G401 (cell line): ENCODE results near the gene PGPEP1. TPM values are rescaled to one million over a fixed set of nuclear protein-coding genes. Genes with fewer than 3 reads are reported as not detected.
"Not testable (repeated sequence)": the region's sequence is repeated elsewhere in the genome, so short reads cannot be mapped to it uniquely, and the experiment has no call there.

Experiments used
- DNase-seq: peaks from one replicate; pipeline ENCODE4 v3.0.0-alpha.2; 2015; ENCODE audit warnings: low spot score
- in situ Hi-C: cut with HindIII; loops from 2 replicates; pipeline ENCODE4 v1.10.0; 2016; ENCODE audit warnings: low sequenced_read_pairs, mixed read lengths
- total RNA-seq: library from RNA; depleted of rRNA; stranded (reverse); fragments of >200 nt; shearing (Covaris generic); gene quantifications from 2 replicates; pipeline ENCODE4 v1.2.3, GENCODE V29; 2014

Gene PGPEP1
- total RNA-seq, 1 experiment from 2014 or later: 14.1 TPM

GRCh38 chr19:18328340-18329034, 11.9 kb upstream of the PGPEP1 start:
- DNase-seq: peak; percentile 99
- in situ Hi-C loops: no loop called here

- in situ Hi-C loops: no loop called here
- no peak for DNase-seq
Measured at GRCh38 chr19:18329035-18329376, 11.4 kb upstream of the PGPEP1 start.

- in situ Hi-C loops: no loop called here
- DNase-seq: no peak
Measured at GRCh38 chr19:18330868-18331267, 9.5 kb upstream of the PGPEP1 start.

- in situ Hi-C loops: no loop called here
Measured at GRCh38 chr19:18332917-18333530, 7.4 kb upstream of the PGPEP1 start.

GRCh38 chr19:18333680-18334079, 6.7 kb upstream of the PGPEP1 start:
- no peak for DNase-seq
- in situ Hi-C loops: no loop called here

More at GRCh38 chr19:18332917-18333530, 7.4 kb upstream of the PGPEP1 start:
- DNase-seq: no peak

- no peak for DNase-seq
- in situ Hi-C loops: no loop called here
Measured at GRCh38 chr19:18336121-18336520, 4.3 kb upstream of the PGPEP1 start.

- DNase-seq: no peak
- in situ Hi-C loops: no loop called here
Measured at GRCh38 chr19:18338541-18338940, 1.9 kb upstream of the PGPEP1 start.

GRCh38 chr19:18339723-18340122, 675 bp upstream of the PGPEP1 start:
- in situ Hi-C loops: no loop called here
- DNase-seq: no peak

GRCh38 chr19:18340990-18341868, 831 bp downstream of the PGPEP1 start:
- DNase-seq: peak; percentile 33
- in situ Hi-C loops: no loop called here

- no peak for DNase-seq
- in situ Hi-C loops: no loop called here
Measured at GRCh38 chr19:18342090-18342632, 1.8 kb downstream of the PGPEP1 start.

GRCh38 chr19:18344582-18344950, 4.2 kb downstream of the PGPEP1 start:
- in situ Hi-C loops: no loop called here
- no peak for DNase-seq

- DNase-seq: no peak
- in situ Hi-C loops: no loop called here
Measured at GRCh38 chr19:18345296-18345695, 4.9 kb downstream of the PGPEP1 start.

GRCh38 chr19:18346091-18346490, 5.7 kb downstream of the PGPEP1 start:
- no peak for DNase-seq
- in situ Hi-C loops: no loop called here

GRCh38 chr19:18348171-18348570, 7.8 kb downstream of the PGPEP1 start:
- in situ Hi-C loops: no loop called here
- no peak for DNase-seq

GRCh38 chr19:18348818-18349339, 8.5 kb downstream of the PGPEP1 start:
- DNase-seq, in situ Hi-C loops: not testable (repeated sequence)

GRCh38 chr19:18349524-18350128, 9.2 kb downstream of the PGPEP1 start:
- peak; percentile 40 for DNase-seq
- in situ Hi-C loops: no loop called here

- no peak for DNase-seq
Measured at GRCh38 chr19:18350490-18350889, 10.1 kb downstream of the PGPEP1 start.

GRCh38 chr19:18351544-18351943, 11.1 kb downstream of the PGPEP1 start:
- DNase-seq: no peak
- in situ Hi-C loops: no loop called here

More at GRCh38 chr19:18350490-18350889, 10.1 kb downstream of the PGPEP1 start:
- in situ Hi-C loops: no loop called here

- no peak for DNase-seq
- in situ Hi-C loops: no loop called here
Measured at GRCh38 chr19:18353378-18354005, 13.1 kb downstream of the PGPEP1 start.
